IMR-90 (cell line): ENCODE measurements around the gene SLC4A2. TPM values are rescaled to one million over a fixed set of nuclear protein-coding genes. Genes with fewer than 3 reads are reported as not detected.
A peak's percentile ranks its signal among the peaks of the same experiment; 100 is the strongest.

Experiments
- ATAC-seq: fragments of 200-7000 bp; cut with Tn5 transposase; 2 replicates; pipeline ENCODE4 v1.9.1; 2020; ENCODE audit warnings: low read depth, mild to moderate bottlenecking, moderate library complexity
- BruUV-seq: library from RNA; stranded (reverse); fragments of 400-500 nt; replicated peaks from 2 replicates; lab custom pipeline; 2021; lab: Mats Ljungman, UMichigan
- CTCF ChIA-PET: fragments of 300-600 bp; formaldehyde crosslinking; extraction: SDS; loops from one replicate; lab custom pipeline; 2021; ENCODE audit warnings: antibody characterized with exemption; lab: Yijun Ruan, JAX
- POLR2A ChIA-PET: fragments of 300-600 bp; sonication (Branson Sonifier 250); formaldehyde crosslinking; loops from one replicate; lab custom pipeline; 2022; ENCODE audit warnings: antibody characterized with exemption; ENCODE audit not compliant: unreplicated experiment; lab: Charles Lee
- DNase-seq: peaks from one replicate; pipeline ENCODE4 v3.0.0; 2013
- H2AFZ ChIP-seq: replicated peaks from 2 replicates; pipeline ENCODE3; 2013; ENCODE audit warnings: low read length, mild to moderate bottlenecking; ENCODE audit not compliant: poor library complexity
- H2AK5ac ChIP-seq: 2 replicates; pipeline ENCODE4 v1.6.1; 2013; ENCODE audit warnings: low read depth, low read length, inconsistent platforms
- H2AK9ac ChIP-seq: replicated peaks from 2 replicates; pipeline ENCODE3; 2013; ENCODE audit warnings: mild to moderate bottlenecking, low read depth, low read length, moderate library complexity; ENCODE audit not compliant: poor library complexity
- H2BK120ac ChIP-seq: 2 replicates; pipeline ENCODE4 v1.6.1; 2013; ENCODE audit warnings: low read depth, low read length, inconsistent platforms
- H2BK15ac ChIP-seq: 3 replicates; pipeline ENCODE4 v1.6.1; 2013; ENCODE audit warnings: low read depth, low read length, inconsistent platforms
- H2BK20ac ChIP-seq: 2 replicates; pipeline ENCODE4 v1.6.1; 2013; ENCODE audit warnings: low read depth, mild to moderate bottlenecking, inconsistent platforms, low read length, moderate library complexity
- H2BK5ac ChIP-seq: 2 replicates; pipeline ENCODE4 v1.6.1; 2013; ENCODE audit warnings: mild to moderate bottlenecking, low read depth, low read length, inconsistent platforms; ENCODE audit not compliant: poor library complexity, severe bottlenecking
- H3K14ac ChIP-seq: replicated peaks from 2 replicates; pipeline ENCODE4 v1.6.1; 2013; ENCODE audit warnings: low read depth, low read length, inconsistent platforms
- H3K18ac ChIP-seq: 2 replicates; pipeline ENCODE4 v1.6.1; 2013; ENCODE audit warnings: low read depth, low read length, control low read depth
- H3K23ac ChIP-seq: 2 replicates; pipeline ENCODE4 v1.6.1; 2013; ENCODE audit warnings: low read depth, low read length, inconsistent platforms
- H3K27ac ChIP-seq: 2 replicates; pipeline ENCODE4 v1.5.1; 2013; ENCODE audit warnings: mild to moderate bottlenecking, control low read depth, low read length; ENCODE audit not compliant: insufficient read depth
- H3K27me3 ChIP-seq: 2 replicates; pipeline ENCODE4 v1.6.1; 2013; ENCODE audit warnings: low read length; ENCODE audit not compliant: control insufficient read depth, insufficient read depth
- H3K36me3 ChIP-seq: 2 replicates; pipeline ENCODE4 v1.6.1; 2013; ENCODE audit warnings: low read length, mixed read lengths; ENCODE audit not compliant: control insufficient read depth, insufficient read depth
- H3K4ac ChIP-seq: 2 replicates; pipeline ENCODE4 v1.6.1; 2013; ENCODE audit warnings: low read depth, low read length, inconsistent platforms
- H3K4me1 ChIP-seq: 2 replicates; pipeline ENCODE4 v1.6.1; 2013; ENCODE audit warnings: low read length, mixed read lengths; ENCODE audit not compliant: control insufficient read depth, insufficient read depth
- H3K4me2 ChIP-seq: 2 replicates; pipeline ENCODE4 v1.6.1; 2013; ENCODE audit warnings: low read depth, mild to moderate bottlenecking, control low read depth, low read length, moderate library complexity
- H3K4me3 ChIP-seq: 2 replicates; pipeline ENCODE4 v1.5.1; 2013; ENCODE audit warnings: low read depth, mild to moderate bottlenecking, control low read depth, low read length, moderate library complexity; ENCODE audit not compliant: insufficient read depth
- H3K56ac ChIP-seq: 2 replicates; pipeline ENCODE4 v1.6.1; 2013; ENCODE audit warnings: low read length, inconsistent platforms; ENCODE audit not compliant: insufficient read depth; ENCODE audit errors: extremely low read depth
- H3K79me1 ChIP-seq, 2 experiments: 2 replicates each; pipeline ENCODE4 v1.6.1; 2013; ENCODE audit warnings: low read length in 2 of 2, inconsistent platforms in 1 of 2, low read depth in 1 of 2
- H3K9ac ChIP-seq: 2 replicates; pipeline ENCODE4 v1.6.1; 2013; ENCODE audit warnings: low read depth, low read length, control low read depth
- H3K9me1 ChIP-seq: 2 replicates; pipeline ENCODE4 v1.6.1; 2013; ENCODE audit warnings: low read length, inconsistent platforms; ENCODE audit not compliant: insufficient read depth
- H3K9me3 ChIP-seq: 2 replicates; pipeline ENCODE4 v1.6.1; 2013; ENCODE audit warnings: low read length; ENCODE audit not compliant: control insufficient read depth, insufficient read depth
- H4K20me1 ChIP-seq: 2 replicates; pipeline ENCODE4 v1.6.1; 2013; ENCODE audit warnings: low read length, inconsistent platforms; ENCODE audit not compliant: insufficient read depth
- H4K5ac ChIP-seq: 2 replicates; pipeline ENCODE4 v1.6.1; 2013; ENCODE audit warnings: mild to moderate bottlenecking, low read depth, low read length, control low read depth
- H4K8ac ChIP-seq, 2 experiments: 2 replicates each; pipeline ENCODE4 v1.6.1; 2013; ENCODE audit warnings: low read depth in 2 of 2, low read length in 2 of 2, control low read depth in 1 of 2, inconsistent platforms in 1 of 2
- H4K91ac ChIP-seq: 2 replicates; pipeline ENCODE4 v1.6.1; 2013; ENCODE audit warnings: low read depth, low read length, inconsistent platforms; ENCODE audit not compliant: insufficient read depth
- CEBPB ChIP-seq: IDR thresholded peaks from 2 replicates; pipeline ENCODE4 v1.6.1; 2012; ENCODE audit warnings: low read depth, low read length, improper control_type of control experiment
- CHD1 ChIP-seq: IDR thresholded peaks from 2 replicates; pipeline ENCODE4 v1.6.1; 2012; ENCODE audit warnings: low read depth, low read length, improper control_type of control experiment
- MAFK ChIP-seq: IDR thresholded peaks from 2 replicates; pipeline ENCODE4 v1.6.1; 2012; ENCODE audit warnings: low read depth, low read length, improper control_type of control experiment
- MAZ ChIP-seq: IDR thresholded peaks from 2 replicates; pipeline ENCODE4 v1.6.1; 2012; ENCODE audit warnings: low read depth, mild to moderate bottlenecking, low read length, improper control_type of control experiment, moderate library complexity, borderline replicate concordance
- MXI1 ChIP-seq: IDR thresholded peaks from 2 replicates; pipeline ENCODE4 v1.6.1; 2012; ENCODE audit warnings: low read depth, mild to moderate bottlenecking, low read length, moderate library complexity, borderline replicate concordance
- NFE2L2 ChIP-seq: fragments of 150-350 bp; IDR thresholded peaks from 2 replicates; pipeline ENCODE4 v1.6.1; 2016; ENCODE audit warnings: low read depth, mild to moderate bottlenecking, low read length
- RCOR1 ChIP-seq: IDR thresholded peaks from 2 replicates; pipeline ENCODE4 v1.6.1; 2012; ENCODE audit warnings: mild to moderate bottlenecking, low read length, improper control_type of control experiment; ENCODE audit not compliant: insufficient replicate concordance
- WGBS, 2 experiments: methylation state at CpG; one replicate each; pipeline versions ENCODE4 v1.1.5 to v1.1.7; 2013; ENCODE audit warnings: missing lambda C conversion rate in 2 of 2; ENCODE audit not compliant: insufficient read length in 1 of 2; ENCODE audit errors: extremely low coverage in 2 of 2; 5-methylcytosine and 5-hydroxymethylcytosine counted together
- dilution Hi-C: fragments of 300-500 bp; cut with HindIII; formaldehyde crosslinking; loops from one replicate; pipeline ENCODE4 v1.14.3; 2018; ENCODE audit warnings: low sequenced_read_pairs; ENCODE audit not compliant: unreplicated experiment
- in situ Hi-C: fragments of 300-500 bp; cut with MboI; formaldehyde crosslinking; loops from 3 replicates; pipeline ENCODE4 v1.14.3; 2019; ENCODE audit warnings: low sequenced_read_pairs, inconsistent platforms, mixed read lengths
- intact Hi-C: fragments of 100-400 bp; cut with micrococcal nuclease; formaldehyde crosslinking; loops from 2 replicates; pipeline ENCODE4 v1.10.0; 2022
- polyA plus RNA-seq, 3 experiments: library from polyadenylated mRNA; depleted of rRNA; stranded (reverse); fragments of >200 nt; gene quantifications; 2 replicates each; pipeline ENCODE4 v1.2.3, GENCODE V29; 2012; ENCODE audit warnings: low replicate concordance in 1 of 3
- total RNA-seq: library from RNA; depleted of rRNA; stranded (reverse); fragments of >200 nt; gene quantifications from 2 replicates; pipeline ENCODE4 v1.2.3, GENCODE V29; 2012
- TF ChIP-seq, protein P1 (sequence below): fragments of 150-350 bp; IDR thresholded peaks from 2 replicates; pipeline ENCODE4 v1.6.1; 2016; ENCODE audit warnings: low read depth, mild to moderate bottlenecking, low read length, moderate library complexity, borderline replicate concordance

The SLC4A2 gene
- total and polyA plus RNA-seq, 2 of the 4 experiments (the other 2 are of a cell fraction), result 29.6 to 91.0 TPM

DNA sequence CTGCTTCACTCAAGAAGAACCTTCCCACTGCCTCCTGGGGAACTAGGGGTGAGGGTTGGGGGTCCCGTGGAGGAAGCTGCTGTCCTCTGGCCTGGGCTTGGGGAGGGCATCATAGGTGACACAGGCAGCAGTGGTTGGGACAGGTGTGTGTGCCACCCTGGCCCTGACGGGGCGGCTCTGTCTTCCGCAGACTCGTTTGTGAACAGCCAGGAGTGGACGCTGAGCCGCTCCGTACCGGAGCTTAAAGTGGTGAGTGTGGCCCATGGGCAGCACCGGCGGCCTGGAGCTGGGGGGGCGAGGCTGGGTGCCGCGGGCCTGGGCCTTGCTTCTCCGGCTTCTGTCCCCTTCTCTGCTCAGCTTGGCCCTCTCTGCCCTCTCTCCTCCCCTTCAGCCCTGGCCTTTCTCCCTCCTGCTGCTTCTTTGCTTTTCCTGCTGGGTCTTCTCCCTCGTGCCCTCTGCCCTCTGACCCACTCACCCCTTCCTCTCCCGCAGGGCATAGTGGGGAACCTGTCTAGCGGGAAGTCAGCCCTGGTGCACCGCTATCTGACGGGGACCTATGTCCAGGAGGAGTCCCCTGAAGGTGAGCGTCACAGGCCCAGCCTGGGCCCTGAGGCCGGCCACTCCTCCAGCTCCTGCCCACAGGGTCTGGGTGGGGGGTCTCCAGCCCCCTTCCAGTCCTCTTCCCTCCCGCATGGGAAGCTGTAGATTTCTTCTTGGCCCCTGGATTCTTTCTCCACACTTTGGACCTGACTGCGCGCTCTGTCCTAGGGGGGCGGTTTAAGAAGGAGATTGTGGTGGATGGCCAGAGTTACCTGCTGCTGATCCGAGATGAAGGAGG, 57.4 kb downstream of the SLC4A2 start (continued):
- TF ChIP-seq MXI1, result no peak

DNA sequence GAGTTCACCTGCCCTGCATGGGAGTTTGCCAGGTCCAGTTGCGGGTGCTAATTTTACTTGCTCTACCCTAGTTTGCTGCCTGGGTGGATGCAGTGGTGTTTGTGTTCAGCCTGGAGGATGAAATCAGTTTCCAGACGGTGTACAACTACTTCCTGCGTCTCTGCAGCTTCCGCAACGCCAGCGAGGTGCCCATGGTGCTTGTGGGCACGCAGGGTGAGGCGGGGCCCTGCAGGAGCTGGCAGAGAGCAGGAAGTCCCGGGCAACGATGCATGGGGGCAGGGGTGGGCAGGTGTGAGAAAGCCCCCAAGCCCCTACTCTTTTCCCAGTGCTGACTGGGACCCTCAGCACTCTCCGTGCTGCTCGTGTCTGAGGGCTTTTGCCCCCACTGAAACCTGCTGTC, 58.2 kb downstream of the SLC4A2 start:
- no peak overlapping the region for H4K91ac ChIP-seq
- ChIA-PET POLR2A (no interaction called here), CTCF (no interaction called here)
- H3K9me1 ChIP-seq, result peaks cover 3% of the 10 kb centered on the region
- DNase-seq (no peak), ATAC-seq (no peak)
- H3K36me3 ChIP-seq, result peaks cover 49% of the 10 kb centered on the region
- H3K4ac ChIP-seq, result no peak overlapping the region
- no peak overlapping the region for H2BK20ac ChIP-seq
- H3K27ac ChIP-seq, result no peak overlapping the region
- in situ Hi-C loops, result loop anchor here (25.0 kb wide), 1 partner anchor 330 kb away; no protein-coding TSS in a partner anchor
- H4K8ac ChIP-seq, result no peak overlapping the region
- H3K18ac ChIP-seq, result no peak overlapping the region
- no peak overlapping the region for H3K14ac ChIP-seq
- no peak overlapping the region for H2BK15ac ChIP-seq
- H3K4me3 ChIP-seq, result no peak overlapping the region
- no peak overlapping the region for H3K56ac ChIP-seq
- H3K9ac ChIP-seq, result no peak overlapping the region
- H3K79me1 ChIP-seq, result peaks cover 17 to 49% of the 10 kb centered on the region in 2 experiments
- no peaks in the 10 kb centered on the region for H3K27me3 ChIP-seq
- H2BK120ac ChIP-seq, result no peak overlapping the region
- no peaks in the 10 kb centered on the region for H3K9me3 ChIP-seq
- peaks cover 48% of the 10 kb centered on the region for H4K20me1 ChIP-seq
- intact Hi-C loops, result no loop called here
- H2AFZ ChIP-seq, result peak overlapping the region; percentile 19
- peak overlapping the region; percentile 75 for H2AK9ac ChIP-seq
- no peak overlapping the region for H3K4me2 ChIP-seq
- BruUV-seq, result no TSS peak
- no peak overlapping the region for H2BK5ac ChIP-seq
- WGBS, 2 experiments, result 98% methylated on average over 7 of the region's 12 CpGs; no CpG with 5 or more reads in 1 of the 2 experiments
- TF ChIP-seq RCOR1 (no peak), CHD1 (no peak), MXI1 (no peak), MAZ (no peak), CEBPB (no peak), MAFK (no peak), NFE2L2 (no peak)
- TF ChIP-seq, protein P1, sequence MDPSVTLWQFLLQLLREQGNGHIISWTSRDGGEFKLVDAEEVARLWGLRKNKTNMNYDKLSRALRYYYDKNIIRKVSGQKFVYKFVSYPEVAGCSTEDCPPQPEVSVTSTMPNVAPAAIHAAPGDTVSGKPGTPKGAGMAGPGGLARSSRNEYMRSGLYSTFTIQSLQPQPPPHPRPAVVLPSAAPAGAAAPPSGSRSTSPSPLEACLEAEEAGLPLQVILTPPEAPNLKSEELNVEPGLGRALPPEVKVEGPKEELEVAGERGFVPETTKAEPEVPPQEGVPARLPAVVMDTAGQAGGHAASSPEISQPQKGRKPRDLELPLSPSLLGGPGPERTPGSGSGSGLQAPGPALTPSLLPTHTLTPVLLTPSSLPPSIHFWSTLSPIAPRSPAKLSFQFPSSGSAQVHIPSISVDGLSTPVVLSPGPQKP, result no peak
- no peak overlapping the region for H3K23ac ChIP-seq
- dilution Hi-C loops, result no loop called here
- H2AK5ac ChIP-seq, result no peak overlapping the region
- no peak overlapping the region for H4K5ac ChIP-seq
- peaks cover 16% of the 10 kb centered on the region for H3K4me1 ChIP-seq
